GM12878 (cell line): ENCODE results near the gene PCDHGA2.

Experiments used
- ATF7 ChIP-seq: fragments of 450-650 bp; IDR thresholded peaks from 2 replicates; pipeline ENCODE4 v1.6.1; 2016; ENCODE audit warnings: low read depth, mild to moderate bottlenecking
- DPF2 ChIP-seq: fragments of 450-650 bp; IDR thresholded peaks from 2 replicates; pipeline ENCODE4 v1.6.1; 2017; ENCODE audit warnings: mild to moderate bottlenecking
- EP300 ChIP-seq, 2 experiments: fragments of 150-350 bp in 1 of 2; IDR thresholded peaks; 2 replicates each; pipeline ENCODE4 v1.6.1; 2011 to 2012; ENCODE audit warnings: low read depth in 2 of 2, low read length in 2 of 2, borderline replicate concordance in 1 of 2, improper control_type of control experiment in 1 of 2, inconsistent platforms in 1 of 2; ENCODE audit not compliant: control insufficient read depth in 1 of 2
- ESRRA ChIP-seq: IDR thresholded peaks from 2 replicates; pipeline ENCODE4 v1.6.1; 2012; ENCODE audit warnings: mild to moderate bottlenecking, low read length, improper control_type of control experiment
- FOS ChIP-seq: IDR thresholded peaks from 3 replicates; pipeline ENCODE4 v1.6.1; 2011; ENCODE audit warnings: borderline replicate concordance; ENCODE audit not compliant: insufficient read length; ENCODE audit errors: extremely low read depth
- FOXK2 ChIP-seq: fragments of 450-650 bp; IDR thresholded peaks from 2 replicates; pipeline ENCODE4 v1.6.1; 2017; ENCODE audit warnings: mild to moderate bottlenecking, moderate library complexity
- PAX8 ChIP-seq: fragments of 450-650 bp; IDR thresholded peaks from 2 replicates; pipeline ENCODE4 v1.6.1; 2017; ENCODE audit warnings: mild to moderate bottlenecking, moderate library complexity
- POLR2A ChIP-seq: IDR thresholded peaks from 2 replicates; pipeline ENCODE4 v1.6.1; 2011; ENCODE audit warnings: low read depth, mild to moderate bottlenecking, low read length
- POLR2AphosphoS5 ChIP-seq: IDR thresholded peaks from 2 replicates; pipeline ENCODE4 v1.6.1; 2011; ENCODE audit warnings: mild to moderate bottlenecking, low read length, inconsistent platforms
- POU2F2 ChIP-seq: IDR thresholded peaks from 3 replicates; pipeline ENCODE4 v1.6.1; 2011; ENCODE audit warnings: low read depth, mild to moderate bottlenecking, low read length, borderline replicate concordance
- RFX5 ChIP-seq: IDR thresholded peaks from 2 replicates; pipeline ENCODE4 v1.6.1; 2011; ENCODE audit warnings: low read depth, low read length, improper control_type of control experiment
- TBL1XR1 ChIP-seq: IDR thresholded peaks from 2 replicates; pipeline ENCODE4 v1.6.1; 2012; ENCODE audit warnings: low read depth, low read length, improper control_type of control experiment
- TF ChIP-seq, protein P1 (sequence below), 3 experiments: IDR thresholded peaks in 2 of 3; conservative IDR thresholded peaks in 1 of 3; 2 replicates each; pipeline ENCODE4 v1.5.1; 2011; ENCODE audit warnings: low read depth in 3 of 3, low read length in 3 of 3, mild to moderate bottlenecking in 3 of 3, control low read depth in 2 of 3, moderate library complexity in 2 of 3, inconsistent platforms in 1 of 3, mixed read lengths in 1 of 3; ENCODE audit not compliant: control insufficient read depth in 2 of 3, insufficient read depth in 1 of 3; ENCODE audit errors: extremely low read depth in 1 of 3
- TF ChIP-seq, protein P2 (sequence below): IDR thresholded peaks from 2 replicates; pipeline ENCODE4 v1.6.1; 2011; ENCODE audit warnings: low read depth, mild to moderate bottlenecking, low read length, moderate library complexity, borderline replicate concordance; ENCODE audit errors: extremely low read depth

DNA sequence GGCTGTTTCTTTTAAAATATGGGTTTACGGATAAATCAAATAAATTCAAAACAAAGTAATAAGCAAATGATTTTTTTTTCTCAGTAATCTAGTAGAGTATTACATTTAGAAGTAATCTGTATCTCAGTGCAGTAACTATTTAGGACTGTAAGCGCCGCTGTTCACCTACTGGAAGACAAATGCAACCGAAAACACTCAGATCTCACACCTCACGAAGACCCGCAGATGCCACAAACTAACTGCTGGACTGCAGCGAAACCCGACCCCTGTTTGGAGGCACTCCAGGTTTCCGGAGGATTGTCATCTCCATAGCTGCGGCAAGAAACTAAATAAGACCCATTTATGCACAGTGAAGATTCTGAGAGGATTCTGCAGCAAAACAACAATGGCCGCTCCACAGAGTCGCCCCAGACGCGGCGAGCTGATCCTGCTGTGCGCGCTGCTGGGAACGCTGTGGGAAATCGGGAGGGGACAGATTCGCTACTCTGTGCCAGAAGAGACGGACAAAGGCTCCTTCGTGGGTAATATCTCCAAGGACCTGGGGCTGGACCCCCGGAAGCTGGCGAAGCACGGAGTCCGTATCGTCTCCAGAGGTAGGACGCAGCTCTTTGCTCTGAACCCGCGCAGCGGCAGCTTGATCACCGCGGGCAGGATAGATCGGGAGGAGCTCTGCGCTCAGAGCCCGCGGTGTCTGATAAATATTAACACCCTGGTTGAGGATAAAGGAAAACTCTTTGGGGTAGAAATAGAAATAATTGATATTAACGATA is 54.1 kb downstream of the PCDHGA2 start, which contains the start of gene PCDHGA8:
- TF ChIP-seq FOXK2: no peak
- TF ChIP-seq POLR2AphosphoS5: no peak
- TF ChIP-seq DPF2: no peak
- TF ChIP-seq POLR2A: no peak
- no peak for TF ChIP-seq FOS
- no peak for TF ChIP-seq ESRRA
- TF ChIP-seq RFX5: no peak
- no peak for TF ChIP-seq POU2F2
- no peak for TF ChIP-seq TBL1XR1
- TF ChIP-seq EP300 (IDR thresholded peaks at IDR 0.05; ENCODE audit: borderline replicate concordance in 1 of 2, control insufficient read depth in 1 of 2, low read depth in 2 of 2, low read length in 2 of 2): no peak
- TF ChIP-seq PAX8: no peak
- no peak for TF ChIP-seq ATF7
- TF ChIP-seq, protein P1, sequence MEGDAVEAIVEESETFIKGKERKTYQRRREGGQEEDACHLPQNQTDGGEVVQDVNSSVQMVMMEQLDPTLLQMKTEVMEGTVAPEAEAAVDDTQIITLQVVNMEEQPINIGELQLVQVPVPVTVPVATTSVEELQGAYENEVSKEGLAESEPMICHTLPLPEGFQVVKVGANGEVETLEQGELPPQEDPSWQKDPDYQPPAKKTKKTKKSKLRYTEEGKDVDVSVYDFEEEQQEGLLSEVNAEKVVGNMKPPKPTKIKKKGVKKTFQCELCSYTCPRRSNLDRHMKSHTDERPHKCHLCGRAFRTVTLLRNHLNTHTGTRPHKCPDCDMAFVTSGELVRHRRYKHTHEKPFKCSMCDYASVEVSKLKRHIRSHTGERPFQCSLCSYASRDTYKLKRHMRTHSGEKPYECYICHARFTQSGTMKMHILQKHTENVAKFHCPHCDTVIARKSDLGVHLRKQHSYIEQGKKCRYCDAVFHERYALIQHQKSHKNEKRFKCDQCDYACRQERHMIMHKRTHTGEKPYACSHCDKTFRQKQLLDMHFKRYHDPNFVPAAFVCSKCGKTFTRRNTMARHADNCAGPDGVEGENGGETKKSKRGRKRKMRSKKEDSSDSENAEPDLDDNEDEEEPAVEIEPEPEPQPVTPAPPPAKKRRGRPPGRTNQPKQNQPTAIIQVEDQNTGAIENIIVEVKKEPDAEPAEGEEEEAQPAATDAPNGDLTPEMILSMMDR (IDR thresholded peaks at IDR 0.05 in 2 of 3, conservative IDR thresholded peaks at IDR 0.05 in 1 of 3; ENCODE audit: control insufficient read depth in 2 of 3, extremely low read depth in 1 of 3, insufficient read depth in 1 of 3, low read depth in 3 of 3, low read length in 3 of 3): no peak
- TF ChIP-seq, protein P2, sequence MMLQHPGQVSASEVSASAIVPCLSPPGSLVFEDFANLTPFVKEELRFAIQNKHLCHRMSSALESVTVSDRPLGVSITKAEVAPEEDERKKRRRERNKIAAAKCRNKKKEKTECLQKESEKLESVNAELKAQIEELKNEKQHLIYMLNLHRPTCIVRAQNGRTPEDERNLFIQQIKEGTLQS: no peak
